ENCODE data around the gene OR4X1.
"Not testable (repeated sequence)": the region's sequence is repeated elsewhere in the genome, so short reads cannot be mapped to it uniquely, and the experiment has no call there.

The OR4X1 gene

GRCh38 chr11:48263423-48263911 lies at the start of gene OR4X1:
TSS of gene OR4X1 (plus strand) at chr11:48263861. CDS start at chr11:48263861, 0 bp downstream.
- Mint-ChIP-seq H3K4me1 (no peaks in the 10 kb centered on the region), H3K27ac (ENCODE audit: low read depth) (no peak within 1 kb of the TSS), H3K27me3 (peaks cover 12% of the 10 kb centered on the region), H3K9me3 (no peaks in the 10 kb centered on the region), H3K4me3 (no peak within 1 kb of the TSS), H3K36me3 (ENCODE audit: insufficient read depth) (no peaks in the 10 kb centered on the region)
- no peak for DNase-seq (ENCODE audit: low spot score in 2 of 2)
- ATAC-seq (replicated peaks; ENCODE audit: extremely low read depth, poor library complexity, severe bottlenecking) = no peak

GRCh38 chr11:48216510-48216909 lies 47.2 kb upstream of the OR4X1 start, which contains the start of gene OR4B1:
TSS of gene OR4B1 (plus strand) at chr11:48216810. CDS start at chr11:48216810, 0 bp downstream.
- Mint-ChIP-seq H3K27ac (ENCODE audit: low read depth) (no peak within 1 kb of the TSS), H3K27me3 (peaks cover 10% of the 10 kb centered on the region), H3K36me3 (ENCODE audit: insufficient read depth) (no peaks in the 10 kb centered on the region), H3K4me1 (no peaks in the 10 kb centered on the region), H3K9me3 (no peaks in the 10 kb centered on the region), H3K4me3 (no peak within 1 kb of the TSS)
- DNase-seq (ENCODE audit: low spot score in 2 of 2) = no peak
- no peak for ATAC-seq (replicated peaks; ENCODE audit: extremely low read depth, poor library complexity, severe bottlenecking)

- Mint-ChIP-seq H3K27ac (ENCODE audit: low read depth) (no peak overlapping the region), H3K9me3 (no peaks in the 10 kb centered on the region), H3K36me3 (ENCODE audit: insufficient read depth) (no peaks in the 10 kb centered on the region), H3K4me3 (no peak overlapping the region), H3K4me1 (no peaks in the 10 kb centered on the region), H3K27me3 (peaks cover 29% of the 10 kb centered on the region)
- no peak for ATAC-seq (replicated peaks; ENCODE audit: extremely low read depth, poor library complexity, severe bottlenecking)
- DNase-seq (ENCODE audit: low spot score in 2 of 2) = no peak
These were observed 34.9 kb upstream of the OR4X1 start for GRCh38 chr11:48228761-48229160.

GRCh38 chr11:48230057-48230456 lies 33.6 kb upstream of the OR4X1 start:
- H3K4me3 Mint-ChIP-seq; H3K9me3 Mint-ChIP-seq; H3K27ac Mint-ChIP-seq (ENCODE audit: low read depth); H3K4me1 Mint-ChIP-seq; DNase-seq (ENCODE audit: low spot score in 2 of 2); ATAC-seq (replicated peaks; ENCODE audit: extremely low read depth, poor library complexity, severe bottlenecking); H3K36me3 Mint-ChIP-seq (ENCODE audit: insufficient read depth): not testable (repeated sequence)
- peaks cover 42% of the 10 kb centered on the region for H3K27me3 Mint-ChIP-seq

GRCh38 chr11:48237727-48238126 lies 25.9 kb upstream of the OR4X1 start:
- H3K27me3 Mint-ChIP-seq = peaks cover 62% of the 10 kb centered on the region

GRCh38 chr11:48242501-48242900 lies 21.2 kb upstream of the OR4X1 start:
- peaks cover 35% of the 10 kb centered on the region for H3K27me3 Mint-ChIP-seq
- ATAC-seq (replicated peaks; ENCODE audit: extremely low read depth, poor library complexity, severe bottlenecking) = no peak
- peaks cover 2% of the 10 kb centered on the region for H3K36me3 Mint-ChIP-seq (ENCODE audit: insufficient read depth)
- H3K4me3 Mint-ChIP-seq = no peak overlapping the region
- H3K27ac Mint-ChIP-seq (ENCODE audit: low read depth) = no peak overlapping the region
- H3K4me1 Mint-ChIP-seq = no peaks in the 10 kb centered on the region
- no peak for DNase-seq (ENCODE audit: low spot score in 2 of 2)
- H3K9me3 Mint-ChIP-seq = no peaks in the 10 kb centered on the region

More at GRCh38 chr11:48237727-48238126, 25.9 kb upstream of the OR4X1 start:
- H3K36me3 Mint-ChIP-seq (ENCODE audit: insufficient read depth) = peaks cover 2% of the 10 kb centered on the region
- no peaks in the 10 kb centered on the region for H3K4me1 Mint-ChIP-seq
- H3K27ac Mint-ChIP-seq (ENCODE audit: low read depth) = no peak overlapping the region
- H3K9me3 Mint-ChIP-seq = no peaks in the 10 kb centered on the region
- DNase-seq (ENCODE audit: low spot score in 2 of 2) (no peak), ATAC-seq (replicated peaks; ENCODE audit: extremely low read depth, poor library complexity, severe bottlenecking) (no peak)
- H3K4me3 Mint-ChIP-seq = no peak overlapping the region

GRCh38 chr11:48244804-48245203 lies 18.9 kb upstream of the OR4X1 start, which contains the start of gene OR4X2:
TSS of gene OR4X2 (plus strand) at chr11:48245104. CDS start at chr11:48245104, 0 bp downstream.
- ATAC-seq (replicated peaks; ENCODE audit: extremely low read depth, poor library complexity, severe bottlenecking) = no peak
- H3K9me3 Mint-ChIP-seq = no peaks in the 10 kb centered on the region
- H3K4me1 Mint-ChIP-seq = no peaks in the 10 kb centered on the region
- H3K27me3 Mint-ChIP-seq = peaks cover 28% of the 10 kb centered on the region
- DNase-seq (ENCODE audit: low spot score in 2 of 2) = no peak
- H3K36me3 Mint-ChIP-seq (ENCODE audit: insufficient read depth) = peaks cover 2% of the 10 kb centered on the region
- H3K27ac Mint-ChIP-seq (ENCODE audit: low read depth) = no peak within 1 kb of the TSS
- no peak within 1 kb of the TSS for H3K4me3 Mint-ChIP-seq

GRCh38 chr11:48248902-48249301 lies 14.8 kb upstream of the OR4X1 start:
- Mint-ChIP-seq H3K4me1 (no peaks in the 10 kb centered on the region), H3K27me3 (peaks cover 30% of the 10 kb centered on the region), H3K4me3 (no peak overlapping the region), H3K9me3 (no peaks in the 10 kb centered on the region), H3K27ac (ENCODE audit: low read depth) (no peak overlapping the region), H3K36me3 (ENCODE audit: insufficient read depth) (no peaks in the 10 kb centered on the region)
- DNase-seq (ENCODE audit: low spot score in 2 of 2) (no peak), ATAC-seq (replicated peaks; ENCODE audit: extremely low read depth, poor library complexity, severe bottlenecking) (no peak)

GRCh38 chr11:48261600-48261999 lies 2.1 kb upstream of the OR4X1 start:
- no peaks in the 10 kb centered on the region for H3K4me1 Mint-ChIP-seq
- no peak overlapping the region for H3K4me3 Mint-ChIP-seq
- ATAC-seq (replicated peaks; ENCODE audit: extremely low read depth, poor library complexity, severe bottlenecking) = no peak
- H3K27ac Mint-ChIP-seq (ENCODE audit: low read depth) = no peak overlapping the region
- no peak for DNase-seq (ENCODE audit: low spot score in 2 of 2)
- peaks cover 29% of the 10 kb centered on the region for H3K27me3 Mint-ChIP-seq
- no peaks in the 10 kb centered on the region for H3K9me3 Mint-ChIP-seq
- H3K36me3 Mint-ChIP-seq (ENCODE audit: insufficient read depth) = no peaks in the 10 kb centered on the region

- no peak overlapping the region for H3K27ac Mint-ChIP-seq (ENCODE audit: low read depth)
- DNase-seq (ENCODE audit: low spot score in 2 of 2) (no peak), ATAC-seq (replicated peaks; ENCODE audit: extremely low read depth, poor library complexity, severe bottlenecking) (no peak)
- no peaks in the 10 kb centered on the region for H3K9me3 Mint-ChIP-seq
- H3K36me3 Mint-ChIP-seq (ENCODE audit: insufficient read depth) = peaks cover 2% of the 10 kb centered on the region
- H3K27me3 Mint-ChIP-seq = peaks cover 12% of the 10 kb centered on the region
- no peak overlapping the region for H3K4me3 Mint-ChIP-seq
- no peaks in the 10 kb centered on the region for H3K4me1 Mint-ChIP-seq
These were observed 7.0 kb downstream of the OR4X1 start for GRCh38 chr11:48270621-48271020.

- H3K9me3 Mint-ChIP-seq = no peaks in the 10 kb centered on the region
- H3K36me3 Mint-ChIP-seq (ENCODE audit: insufficient read depth) = peaks cover 2% of the 10 kb centered on the region
- ATAC-seq (replicated peaks; ENCODE audit: extremely low read depth, poor library complexity, severe bottlenecking) = no peak
- peaks cover 12% of the 10 kb centered on the region for H3K27me3 Mint-ChIP-seq
- H3K4me3 Mint-ChIP-seq = no peak overlapping the region
- no peaks in the 10 kb centered on the region for H3K4me1 Mint-ChIP-seq
- DNase-seq (ENCODE audit: low spot score in 2 of 2) = no peak
- no peak overlapping the region for H3K27ac Mint-ChIP-seq (ENCODE audit: low read depth)
These were observed 8.9 kb downstream of the OR4X1 start for GRCh38 chr11:48272606-48273005.

- Mint-ChIP-seq H3K27ac (ENCODE audit: low read depth) (no peak within 1 kb of the TSS), H3K4me3 (no peak within 1 kb of the TSS), H3K9me3 (no peaks in the 10 kb centered on the region), H3K36me3 (ENCODE audit: insufficient read depth) (no peaks in the 10 kb centered on the region), H3K27me3 (peaks cover 36% of the 10 kb centered on the region), H3K4me1 (no peaks in the 10 kb centered on the region)
- DNase-seq (ENCODE audit: low spot score in 2 of 2) (no peak), ATAC-seq (replicated peaks; ENCODE audit: extremely low read depth, poor library complexity, severe bottlenecking) (no peak)
These were observed 42.3 kb downstream of the OR4X1 start, which contains the start of gene OR4S1 for GRCh38 chr11:48305923-48306322. TSS of gene OR4S1 (plus strand) at chr11:48306223. CDS start at chr11:48306223, 0 bp downstream.

- peak; percentile 36 to 41 for DNase-seq (ENCODE audit: low spot score in 2 of 2)
- no peaks in the 10 kb centered on the region for H3K4me1 Mint-ChIP-seq
- no peak overlapping the region for H3K27ac Mint-ChIP-seq (ENCODE audit: low read depth)
- no peaks in the 10 kb centered on the region for H3K9me3 Mint-ChIP-seq
- H3K4me3 Mint-ChIP-seq = no peak overlapping the region
- ATAC-seq (replicated peaks; ENCODE audit: extremely low read depth, poor library complexity, severe bottlenecking) = no peak
- no peaks in the 10 kb centered on the region for H3K36me3 Mint-ChIP-seq (ENCODE audit: insufficient read depth)
- H3K27me3 Mint-ChIP-seq = peaks cover 36% of the 10 kb centered on the region
These were observed 44.2 kb downstream of the OR4X1 start for GRCh38 chr11:48307760-48308386.

Data from central memory CD8-positive, alpha-beta T cell (primary cell).